Esophagus muscularis mucosa (tissue), 4 donors: ENCODE results near the gene LPIN2. TPM values are rescaled to one million over a fixed set of nuclear protein-coding genes. Genes with fewer than 3 reads are reported as not detected.

Experiments
- DNase-seq: peaks from one replicate; pipeline ENCODE4 v3.0.0-alpha.2; 2017; ENCODE audit errors: extremely low spot score
- H3K27ac ChIP-seq, 4 donors: fragments of 200-600 bp; sonication (generic); replicated peaks in 1 of 4; 1 replicate in 3 of 4; 2 replicates in 1 of 4; pipeline ENCODE4 v1.5.1; 2016 to 2019; ENCODE audit warnings: mild to moderate bottlenecking in 1 of 4
- H3K27me3 ChIP-seq, 4 donors: fragments of 200-600 bp; sonication (generic); one replicate each; pipeline versions ENCODE4 v1.5.1 to v1.6.0; 2016 to 2019
- H3K36me3 ChIP-seq, 4 donors: fragments of 200-600 bp; sonication (generic); one replicate each; pipeline ENCODE4 v1.5.1; 2016 to 2019
- H3K4me1 ChIP-seq, 4 donors: fragments of 200-600 bp; sonication (generic); one replicate each; pipeline ENCODE4 v1.5.1; 2016 to 2019
- H3K4me3 ChIP-seq, 4 donors: fragments of 200-600 bp; sonication (generic); 1 replicate in 2 of 4; 2 replicates in 2 of 4; pipeline ENCODE4 v1.5.1; 2016 to 2019; ENCODE audit warnings: mild to moderate bottlenecking in 4 of 4, moderate library complexity in 1 of 4
- H3K9me3 ChIP-seq, 4 donors: fragments of 200-600 bp; sonication (generic); 1 replicate in 3 of 4; 2 replicates in 1 of 4; pipeline ENCODE4 v1.5.1; 2016 to 2019
- EP300 ChIP-seq: sonication (generic); formaldehyde crosslinking; IDR thresholded peaks from one replicate; pipeline ENCODE4 v1.6.1; 2017; ENCODE audit warnings: antibody characterized with exemption
- POLR2A ChIP-seq: fragments of 450-650 bp; IDR thresholded peaks from one replicate; pipeline ENCODE4 v1.6.1; 2017; ENCODE audit warnings: antibody characterized with exemption, moderate library complexity, mild to moderate bottlenecking, low read depth
- POLR2AphosphoS5 ChIP-seq, 2 donors: sonication (generic); formaldehyde crosslinking; IDR thresholded peaks; one replicate each; pipeline ENCODE4 v1.6.1; 2017; ENCODE audit warnings: antibody characterized with exemption in 2 of 2
- WGBS: methylation state at CpG from one replicate; pipeline ENCODE4 v1.1.5; 2018; 5-methylcytosine and 5-hydroxymethylcytosine counted together
- intact Hi-C: fragments of 100-400 bp; cut with DNase I; formaldehyde crosslinking; loops from one replicate; pipeline ENCODE4 v1.15.1; 2023
- total RNA-seq, 4 donors: library from RNA; depleted of rRNA; stranded (reverse); fragments of >200 nt; gene quantifications; one replicate each; pipeline versions ENCODE4 v1.1.0 to v1.2.1, GENCODE V29; 2016
- TF ChIP-seq, protein P1 (sequence below), 3 experiments: fragments of 200-600 bp in 2 of 3; fragments of 450-650 bp in 1 of 3; sonication (generic) in 2 of 3; IDR thresholded peaks; one replicate each; pipeline ENCODE4 v1.5.1; 2017 to 2019; ENCODE audit warnings: antibody characterized with exemption in 3 of 3, mild to moderate bottlenecking in 2 of 3, moderate library complexity in 1 of 3

LPIN2 gene, protein sequence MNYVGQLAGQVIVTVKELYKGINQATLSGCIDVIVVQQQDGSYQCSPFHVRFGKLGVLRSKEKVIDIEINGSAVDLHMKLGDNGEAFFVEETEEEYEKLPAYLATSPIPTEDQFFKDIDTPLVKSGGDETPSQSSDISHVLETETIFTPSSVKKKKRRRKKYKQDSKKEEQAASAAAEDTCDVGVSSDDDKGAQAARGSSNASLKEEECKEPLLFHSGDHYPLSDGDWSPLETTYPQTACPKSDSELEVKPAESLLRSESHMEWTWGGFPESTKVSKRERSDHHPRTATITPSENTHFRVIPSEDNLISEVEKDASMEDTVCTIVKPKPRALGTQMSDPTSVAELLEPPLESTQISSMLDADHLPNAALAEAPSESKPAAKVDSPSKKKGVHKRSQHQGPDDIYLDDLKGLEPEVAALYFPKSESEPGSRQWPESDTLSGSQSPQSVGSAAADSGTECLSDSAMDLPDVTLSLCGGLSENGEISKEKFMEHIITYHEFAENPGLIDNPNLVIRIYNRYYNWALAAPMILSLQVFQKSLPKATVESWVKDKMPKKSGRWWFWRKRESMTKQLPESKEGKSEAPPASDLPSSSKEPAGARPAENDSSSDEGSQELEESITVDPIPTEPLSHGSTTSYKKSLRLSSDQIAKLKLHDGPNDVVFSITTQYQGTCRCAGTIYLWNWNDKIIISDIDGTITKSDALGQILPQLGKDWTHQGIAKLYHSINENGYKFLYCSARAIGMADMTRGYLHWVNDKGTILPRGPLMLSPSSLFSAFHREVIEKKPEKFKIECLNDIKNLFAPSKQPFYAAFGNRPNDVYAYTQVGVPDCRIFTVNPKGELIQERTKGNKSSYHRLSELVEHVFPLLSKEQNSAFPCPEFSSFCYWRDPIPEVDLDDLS
- total RNA-seq, result 10 to 100 TPM; 15.4 to 26.9 (median 24.8) TPM

DNA sequence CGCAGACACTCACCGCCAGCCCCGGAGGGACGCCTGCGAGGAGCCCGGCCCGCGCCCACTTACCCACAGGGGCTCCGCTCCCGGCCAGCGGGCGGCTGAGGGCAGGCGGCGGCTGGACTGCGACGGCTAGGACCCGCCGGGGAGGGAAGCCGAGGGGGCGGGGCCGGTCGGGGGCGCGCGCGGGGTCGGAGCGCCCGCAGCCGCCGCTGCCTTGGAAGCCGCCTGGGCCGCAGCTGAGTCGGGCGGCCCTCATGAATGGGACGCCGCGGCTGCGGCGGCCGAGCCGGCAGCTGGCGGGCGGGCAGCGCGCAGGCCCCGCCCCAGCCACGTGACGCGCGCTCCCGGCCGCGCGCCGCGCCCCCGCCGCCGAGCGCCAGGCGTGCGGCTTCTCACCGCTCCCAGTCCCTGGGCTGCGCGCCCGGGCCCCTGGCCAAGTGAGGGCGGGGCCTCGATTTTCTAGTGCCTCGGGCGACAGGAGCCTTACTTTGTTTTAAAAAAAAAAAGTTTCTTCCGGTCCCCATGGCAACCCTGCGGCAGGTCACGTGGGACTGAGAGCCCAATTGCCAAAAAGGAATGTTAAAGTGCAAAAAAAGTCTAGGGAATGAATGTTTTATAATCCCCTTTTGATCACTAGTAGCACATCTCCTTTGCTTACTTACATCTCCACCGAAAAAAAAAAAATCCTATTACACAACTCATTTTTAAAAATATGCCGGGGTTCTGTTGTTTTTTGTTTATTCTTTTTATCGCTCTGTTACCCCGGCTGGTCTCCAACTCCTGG lies at the start of gene LPIN2:
LPIN2 (minus strand) TSS at position 121 of the 781 bp plus-strand sequence. CDS start 52,304 bp downstream, outside the sequence.
- WGBS, result 4% methylated on average over 11 of the region's 78 CpGs
- H3K9me3 ChIP-seq, result no peaks in the 10 kb centered on the region
- H3K4me1 ChIP-seq, result peaks cover 30 to 73% (median 70%) of the 10 kb centered on the region in 4 donors
- H3K27me3 ChIP-seq, result no peaks in the 10 kb centered on the region
- peak; percentile 54 to 75 for TF ChIP-seq POLR2AphosphoS5 (IDR thresholded peaks at IDR 0.05)
- no peak for TF ChIP-seq EP300
- no peak for TF ChIP-seq POLR2A
- TF ChIP-seq, protein P1, sequence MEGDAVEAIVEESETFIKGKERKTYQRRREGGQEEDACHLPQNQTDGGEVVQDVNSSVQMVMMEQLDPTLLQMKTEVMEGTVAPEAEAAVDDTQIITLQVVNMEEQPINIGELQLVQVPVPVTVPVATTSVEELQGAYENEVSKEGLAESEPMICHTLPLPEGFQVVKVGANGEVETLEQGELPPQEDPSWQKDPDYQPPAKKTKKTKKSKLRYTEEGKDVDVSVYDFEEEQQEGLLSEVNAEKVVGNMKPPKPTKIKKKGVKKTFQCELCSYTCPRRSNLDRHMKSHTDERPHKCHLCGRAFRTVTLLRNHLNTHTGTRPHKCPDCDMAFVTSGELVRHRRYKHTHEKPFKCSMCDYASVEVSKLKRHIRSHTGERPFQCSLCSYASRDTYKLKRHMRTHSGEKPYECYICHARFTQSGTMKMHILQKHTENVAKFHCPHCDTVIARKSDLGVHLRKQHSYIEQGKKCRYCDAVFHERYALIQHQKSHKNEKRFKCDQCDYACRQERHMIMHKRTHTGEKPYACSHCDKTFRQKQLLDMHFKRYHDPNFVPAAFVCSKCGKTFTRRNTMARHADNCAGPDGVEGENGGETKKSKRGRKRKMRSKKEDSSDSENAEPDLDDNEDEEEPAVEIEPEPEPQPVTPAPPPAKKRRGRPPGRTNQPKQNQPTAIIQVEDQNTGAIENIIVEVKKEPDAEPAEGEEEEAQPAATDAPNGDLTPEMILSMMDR (IDR thresholded peaks at IDR 0.05), result no peak
- peak within 1 kb of the TSS; percentile 97 to 99 (median 98) for H3K27ac ChIP-seq
- peaks cover 0 to 12% (median 2%) of the 10 kb centered on the region in 4 donors for H3K36me3 ChIP-seq
- peak; percentile 99 for DNase-seq
- H3K4me3 ChIP-seq, result peak within 1 kb of the TSS; percentile 69 to 100 (median 88)
- intact Hi-C loops, result loop anchor here (5.0 kb wide), 2 partner anchors 49 to 234 kb away; partner anchors contain the start of gene MYL12A

DNA sequence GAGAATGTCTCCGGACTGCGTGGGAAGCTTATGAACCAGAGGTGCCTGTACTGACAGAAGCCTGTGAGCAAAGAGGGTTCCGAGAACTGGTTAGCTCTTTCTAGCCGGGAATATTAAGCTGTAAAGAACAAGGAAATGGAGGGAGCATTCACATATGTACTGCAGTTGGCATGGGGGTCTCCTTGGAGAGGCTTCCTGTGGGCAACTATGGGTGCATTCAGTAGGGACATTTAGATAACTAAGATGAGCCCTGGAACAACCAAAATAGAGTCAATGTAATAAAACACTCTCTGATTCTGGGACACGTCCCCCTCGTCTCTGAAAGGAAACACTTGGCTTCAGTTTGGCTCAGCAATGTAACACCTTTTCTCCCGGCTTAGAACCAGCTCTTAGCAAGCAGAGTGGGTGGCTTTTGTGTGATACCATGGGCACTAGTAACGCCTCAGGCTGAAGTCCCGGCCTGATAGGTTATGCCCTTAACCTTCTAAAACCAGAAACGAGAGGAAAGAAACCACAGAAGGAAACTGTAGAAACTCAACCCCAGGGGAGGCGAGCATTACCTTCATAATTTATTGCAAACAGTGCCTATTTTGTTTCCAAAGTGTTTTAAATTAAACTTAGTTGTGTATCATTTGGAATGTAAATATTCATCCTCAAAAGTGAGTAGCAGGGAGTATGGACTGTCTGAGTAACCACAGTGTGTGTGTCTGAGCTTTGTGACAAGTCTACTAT lies 48.8 kb upstream of the LPIN2 start:
- no peak overlapping the region for H3K27ac ChIP-seq
- 70% methylated on average over 11 of the region's 11 CpGs for WGBS
- intact Hi-C loops, result loop anchor here (5.0 to 10.0 kb wide), 3 partner anchors 49 to 183 kb away; partner anchors contain the start of genes LPIN2 and MYL12A

DNA sequence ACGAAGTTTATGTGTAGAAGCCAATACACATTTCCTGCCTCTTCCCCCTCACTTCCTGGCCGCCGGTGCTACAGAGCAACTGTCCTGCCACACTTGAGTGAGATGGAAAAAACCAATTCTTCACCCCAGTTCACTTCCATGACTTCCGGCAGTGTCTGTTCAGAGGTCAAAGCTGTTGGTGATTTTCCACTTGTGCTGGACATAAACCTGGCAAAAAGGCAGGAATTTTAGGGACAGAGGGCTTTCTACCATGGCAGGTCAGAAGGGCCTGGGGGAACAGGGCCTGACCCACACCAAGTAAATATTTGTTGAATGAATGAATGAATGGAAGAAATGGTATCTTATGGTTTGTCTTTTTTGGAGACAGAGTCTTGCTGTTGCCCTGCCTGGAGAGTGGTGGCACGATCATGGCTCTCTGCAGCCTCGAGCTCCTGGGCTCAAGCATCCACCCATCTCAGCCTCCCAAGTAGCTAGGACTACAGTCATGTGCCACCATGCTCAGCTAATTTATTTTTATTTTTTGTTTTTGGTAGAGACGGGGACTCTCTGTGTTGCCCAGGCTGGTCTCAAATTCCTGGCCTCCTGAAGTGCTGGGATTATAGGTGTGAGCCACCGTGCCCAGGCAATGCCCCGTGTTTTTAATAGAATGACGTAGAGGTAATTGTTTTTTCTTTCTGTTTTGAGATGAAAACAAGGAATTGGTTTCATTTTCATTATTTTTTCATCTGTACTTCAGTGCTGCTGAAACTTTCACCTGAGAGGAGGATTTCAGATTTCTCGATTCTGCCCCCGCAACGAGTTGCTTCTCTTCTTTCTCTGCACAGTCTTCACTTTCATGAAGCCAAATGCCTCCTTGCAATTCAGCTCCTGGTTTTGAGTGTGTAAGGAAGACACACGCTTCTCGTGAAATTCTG lies 48.0 kb upstream of the LPIN2 start:
- Histone ChIP-seq H3K27ac (peak overlapping the region; percentile 6 to 42 (median 28)), H3K9me3 (no peaks in the 10 kb centered on the region), H3K4me1 (peaks cover 10 to 36% (median 25%) of the 10 kb centered on the region in 4 donors), H3K36me3 (peaks cover 0 to 3% (median under 1%) of the 10 kb centered on the region in 4 donors), H3K27me3 (no peaks in the 10 kb centered on the region), H3K4me3 (no peak overlapping the region)
- no peak for TF ChIP-seq POLR2AphosphoS5 (IDR thresholded peaks at IDR 0.05)
- no peak for TF ChIP-seq POLR2A
- TF ChIP-seq EP300, result no peak
- TF ChIP-seq, protein P1 (IDR thresholded peaks at IDR 0.05), result no peak
- intact Hi-C loops, result loop anchor here (5.0 to 10.0 kb wide), 3 partner anchors 49 to 184 kb away; partner anchors contain the start of genes LPIN2 and MYL12A
- no peak for DNase-seq
- 86% methylated on average over 15 of the region's 15 CpGs for WGBS

More for the DNA sequence above, 48.8 kb upstream of the LPIN2 start:
- peaks cover 0 to 9% (median 4%) of the 10 kb centered on the region in 4 donors for H3K36me3 ChIP-seq
- no peaks in the 10 kb centered on the region for H3K9me3 ChIP-seq
- no peak overlapping the region for H3K4me3 ChIP-seq
- H3K27me3 ChIP-seq, result no peaks in the 10 kb centered on the region
- DNase-seq, result peak; percentile 86
- TF ChIP-seq EP300 (no peak), POLR2AphosphoS5 (IDR thresholded peaks at IDR 0.05) (no peak), POLR2A (no peak)
- TF ChIP-seq, protein P1 (IDR thresholded peaks at IDR 0.05), result no peak
- peaks cover 10 to 36% (median 25%) of the 10 kb centered on the region in 4 donors for H3K4me1 ChIP-seq
